Parathyroid adenoma (tissue), 2 donors: ENCODE results near the gene ACO2.

Source experiments
- H2AFZ ChIP-seq: fragments of 300-600 bp; sonication (generic); one replicate; pipeline ENCODE4 v1.7.0; 2017; ENCODE audit warnings: antibody characterized with exemption, mild to moderate bottlenecking
- H3K27ac ChIP-seq: fragments of 300-600 bp; sonication (generic); one replicate; pipeline ENCODE4 v1.7.0; 2017
- H3K27me3 ChIP-seq: fragments of 300-600 bp; sonication (generic); one replicate; pipeline ENCODE4 v1.7.0; 2017; ENCODE audit warnings: low read length; ENCODE audit not compliant: control insufficient read depth, insufficient read depth
- H3K36me3 ChIP-seq: fragments of 300-600 bp; sonication (generic); one replicate; pipeline ENCODE4 v1.7.0; 2017; ENCODE audit warnings: low read length; ENCODE audit not compliant: control insufficient read depth, insufficient read depth
- H3K4me1 ChIP-seq: fragments of 300-600 bp; sonication (generic); one replicate; pipeline ENCODE4 v1.7.0; 2017; ENCODE audit warnings: control low read depth
- H3K4me2 ChIP-seq: fragments of 300-600 bp; sonication (generic); one replicate; pipeline ENCODE4 v1.7.0; 2017; ENCODE audit warnings: low read length
- H3K4me3 ChIP-seq: fragments of 300-600 bp; sonication (generic); one replicate; pipeline ENCODE4 v1.7.0; 2017; ENCODE audit warnings: low read depth, low read length
- H3K79me2 ChIP-seq: fragments of 300-600 bp; sonication (generic); one replicate; pipeline ENCODE4 v1.7.0; 2017; ENCODE audit warnings: control low read depth
- H3K9ac ChIP-seq: fragments of 300-600 bp; sonication (generic); one replicate; pipeline ENCODE4 v1.7.0; 2017; ENCODE audit warnings: mild to moderate bottlenecking
- H3K9me3 ChIP-seq: fragments of 300-600 bp; sonication (generic); one replicate; pipeline ENCODE4 v1.7.0; 2017; ENCODE audit warnings: low read length; ENCODE audit not compliant: control insufficient read depth
- TF ChIP-seq, protein P1 (sequence below): fragments of 300-600 bp; sonication (generic); IDR thresholded peaks from one replicate; pipeline ENCODE4 v1.7.0; 2017; ENCODE audit warnings: antibody characterized with exemption, mild to moderate bottlenecking
- donor health status: primary hyperparathyroidism.

Gene ACO2

DNA sequence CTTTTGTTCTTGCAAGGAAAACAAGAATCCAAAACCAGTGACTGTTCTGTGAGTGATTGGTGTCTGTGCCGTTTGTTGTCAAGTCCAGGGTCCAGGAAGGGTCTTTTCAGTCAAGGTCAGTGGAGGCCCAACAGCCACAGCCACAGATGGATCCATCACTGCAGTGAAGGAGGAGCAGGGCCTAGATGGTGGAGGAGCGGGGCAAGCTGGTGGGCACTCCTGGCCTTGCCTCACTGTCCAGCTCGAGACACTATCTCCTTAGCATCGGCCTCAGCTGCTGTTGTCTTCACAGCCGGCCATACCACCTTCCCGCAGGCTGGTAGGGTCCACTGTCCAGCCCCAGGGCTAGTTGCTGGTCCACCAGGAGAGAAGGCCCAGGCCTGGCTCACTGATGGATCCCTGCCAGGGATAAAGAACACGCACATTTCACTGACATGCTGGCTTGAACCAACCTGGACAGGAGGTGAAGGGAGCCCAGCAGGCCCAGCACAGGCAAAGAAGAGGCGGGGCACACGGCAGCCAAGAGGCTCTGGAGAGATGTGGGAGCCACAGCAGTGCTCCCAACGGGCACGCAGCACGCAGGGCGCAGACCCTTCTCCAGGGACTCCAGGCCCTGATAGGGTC, 60.1 kb downstream of the ACO2 start:
- TF ChIP-seq, protein P1, sequence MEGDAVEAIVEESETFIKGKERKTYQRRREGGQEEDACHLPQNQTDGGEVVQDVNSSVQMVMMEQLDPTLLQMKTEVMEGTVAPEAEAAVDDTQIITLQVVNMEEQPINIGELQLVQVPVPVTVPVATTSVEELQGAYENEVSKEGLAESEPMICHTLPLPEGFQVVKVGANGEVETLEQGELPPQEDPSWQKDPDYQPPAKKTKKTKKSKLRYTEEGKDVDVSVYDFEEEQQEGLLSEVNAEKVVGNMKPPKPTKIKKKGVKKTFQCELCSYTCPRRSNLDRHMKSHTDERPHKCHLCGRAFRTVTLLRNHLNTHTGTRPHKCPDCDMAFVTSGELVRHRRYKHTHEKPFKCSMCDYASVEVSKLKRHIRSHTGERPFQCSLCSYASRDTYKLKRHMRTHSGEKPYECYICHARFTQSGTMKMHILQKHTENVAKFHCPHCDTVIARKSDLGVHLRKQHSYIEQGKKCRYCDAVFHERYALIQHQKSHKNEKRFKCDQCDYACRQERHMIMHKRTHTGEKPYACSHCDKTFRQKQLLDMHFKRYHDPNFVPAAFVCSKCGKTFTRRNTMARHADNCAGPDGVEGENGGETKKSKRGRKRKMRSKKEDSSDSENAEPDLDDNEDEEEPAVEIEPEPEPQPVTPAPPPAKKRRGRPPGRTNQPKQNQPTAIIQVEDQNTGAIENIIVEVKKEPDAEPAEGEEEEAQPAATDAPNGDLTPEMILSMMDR: no peak
- H3K4me1 ChIP-seq: peaks cover 9% of the 10 kb centered on the region
- H3K27me3 ChIP-seq: no peaks in the 10 kb centered on the region
- no peak overlapping the region for H3K4me3 ChIP-seq
- H3K79me2 ChIP-seq: no peaks in the 10 kb centered on the region
- H3K27ac ChIP-seq: no peak overlapping the region
- H3K9me3 ChIP-seq: no peaks in the 10 kb centered on the region
- H3K36me3 ChIP-seq: no peaks in the 10 kb centered on the region
- H3K9ac ChIP-seq: no peak overlapping the region
- H2AFZ ChIP-seq: no peak overlapping the region
- H3K4me2 ChIP-seq: no peak overlapping the region

DNA sequence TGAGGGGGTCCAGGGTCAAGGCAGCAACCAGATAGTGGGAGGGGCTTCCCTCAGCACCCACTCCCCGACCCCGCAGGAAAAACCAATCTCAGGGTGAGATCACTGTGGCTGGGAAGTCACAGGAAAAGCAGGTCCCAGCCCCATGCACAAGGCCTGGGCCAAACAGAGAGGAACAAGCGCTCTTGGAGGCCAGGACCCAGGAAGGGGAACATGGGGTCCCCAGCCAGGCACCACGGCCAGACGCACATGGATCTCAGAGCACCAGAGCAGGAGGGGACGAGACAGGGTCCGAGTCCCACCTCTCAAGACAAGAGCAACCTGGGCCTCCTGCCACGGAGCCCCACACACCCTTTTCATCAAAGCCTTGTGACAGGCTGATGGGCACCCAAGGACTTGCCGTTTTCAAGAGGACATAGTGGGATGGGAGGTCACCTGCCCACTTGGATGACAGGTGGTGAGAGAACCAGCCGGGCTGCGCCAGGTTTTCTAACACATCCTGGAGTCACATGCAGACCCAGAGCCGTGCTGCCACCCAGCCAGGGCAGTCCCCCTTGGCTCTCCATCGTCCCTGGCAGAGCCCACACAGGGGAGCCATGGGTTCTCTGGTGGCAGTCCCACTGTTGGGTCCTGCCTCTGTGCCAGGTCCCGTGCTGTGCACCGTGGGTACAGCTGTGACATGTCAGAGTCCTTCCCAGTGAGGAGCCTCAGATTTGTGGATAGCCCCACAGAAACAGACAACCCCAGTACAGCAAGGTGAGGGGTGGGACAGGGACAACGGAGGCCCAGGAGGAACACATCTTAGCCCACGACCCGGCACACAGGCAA, 62.2 kb downstream of the ACO2 start:
- Histone ChIP-seq H3K4me2 (no peak overlapping the region), H3K27ac (no peak overlapping the region)

DNA sequence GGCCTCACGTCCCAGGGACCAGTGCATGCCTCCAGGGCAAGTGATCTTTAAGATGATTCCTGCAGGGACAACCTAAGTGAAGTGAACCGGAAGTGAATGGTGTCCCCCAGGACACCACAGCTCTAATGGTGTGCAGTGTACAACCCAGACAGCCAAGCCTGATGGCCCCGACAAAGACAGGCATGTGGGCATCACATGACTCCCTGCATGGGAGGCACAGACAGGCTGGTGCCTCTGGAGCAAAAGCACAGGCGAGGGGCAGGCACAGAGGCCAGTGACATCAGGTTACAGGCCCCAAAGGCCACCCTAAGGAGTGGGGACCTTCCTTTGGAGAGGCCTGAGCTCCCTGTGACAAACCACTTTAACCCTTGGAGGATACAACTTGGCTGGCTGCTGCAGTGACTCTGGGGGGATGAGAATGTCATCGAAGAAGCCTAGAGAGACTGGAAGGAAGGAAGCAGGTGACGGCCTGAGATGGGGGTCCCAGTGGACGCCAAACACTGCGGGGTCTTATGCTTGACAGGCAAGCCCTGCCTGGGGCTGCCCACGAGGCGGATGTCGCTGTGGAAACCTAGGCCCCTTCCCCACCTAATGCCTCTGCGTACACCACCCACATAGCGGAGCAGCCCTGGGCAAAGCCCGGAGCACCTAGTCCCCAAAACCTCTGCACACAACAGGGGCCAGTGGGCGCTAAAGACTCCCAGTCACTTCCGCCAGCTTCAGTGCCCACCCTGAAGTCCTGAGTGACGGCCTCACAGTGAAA, 63.0 kb downstream of the ACO2 start:
- no peaks in the 10 kb centered on the region for H3K9me3 ChIP-seq
- H3K4me1 ChIP-seq: peaks cover 4% of the 10 kb centered on the region
- H3K27ac ChIP-seq: no peak overlapping the region
- no peaks in the 10 kb centered on the region for H3K36me3 ChIP-seq
- TF ChIP-seq, protein P1: no peak
- no peaks in the 10 kb centered on the region for H3K79me2 ChIP-seq
- no peaks in the 10 kb centered on the region for H3K27me3 ChIP-seq
- no peak overlapping the region for H2AFZ ChIP-seq
- no peak overlapping the region for H3K4me2 ChIP-seq
- H3K9ac ChIP-seq: no peak overlapping the region
- no peak overlapping the region for H3K4me3 ChIP-seq

More for the DNA sequence above, 62.2 kb downstream of the ACO2 start:
- H3K27me3 ChIP-seq: no peaks in the 10 kb centered on the region
- H3K9me3 ChIP-seq: no peaks in the 10 kb centered on the region
- TF ChIP-seq, protein P1: no peak
- no peaks in the 10 kb centered on the region for H3K79me2 ChIP-seq
- no peaks in the 10 kb centered on the region for H3K36me3 ChIP-seq
- peaks cover 4% of the 10 kb centered on the region for H3K4me1 ChIP-seq
- H2AFZ ChIP-seq: no peak overlapping the region
- no peak overlapping the region for H3K4me3 ChIP-seq
- H3K9ac ChIP-seq: no peak overlapping the region

DNA sequence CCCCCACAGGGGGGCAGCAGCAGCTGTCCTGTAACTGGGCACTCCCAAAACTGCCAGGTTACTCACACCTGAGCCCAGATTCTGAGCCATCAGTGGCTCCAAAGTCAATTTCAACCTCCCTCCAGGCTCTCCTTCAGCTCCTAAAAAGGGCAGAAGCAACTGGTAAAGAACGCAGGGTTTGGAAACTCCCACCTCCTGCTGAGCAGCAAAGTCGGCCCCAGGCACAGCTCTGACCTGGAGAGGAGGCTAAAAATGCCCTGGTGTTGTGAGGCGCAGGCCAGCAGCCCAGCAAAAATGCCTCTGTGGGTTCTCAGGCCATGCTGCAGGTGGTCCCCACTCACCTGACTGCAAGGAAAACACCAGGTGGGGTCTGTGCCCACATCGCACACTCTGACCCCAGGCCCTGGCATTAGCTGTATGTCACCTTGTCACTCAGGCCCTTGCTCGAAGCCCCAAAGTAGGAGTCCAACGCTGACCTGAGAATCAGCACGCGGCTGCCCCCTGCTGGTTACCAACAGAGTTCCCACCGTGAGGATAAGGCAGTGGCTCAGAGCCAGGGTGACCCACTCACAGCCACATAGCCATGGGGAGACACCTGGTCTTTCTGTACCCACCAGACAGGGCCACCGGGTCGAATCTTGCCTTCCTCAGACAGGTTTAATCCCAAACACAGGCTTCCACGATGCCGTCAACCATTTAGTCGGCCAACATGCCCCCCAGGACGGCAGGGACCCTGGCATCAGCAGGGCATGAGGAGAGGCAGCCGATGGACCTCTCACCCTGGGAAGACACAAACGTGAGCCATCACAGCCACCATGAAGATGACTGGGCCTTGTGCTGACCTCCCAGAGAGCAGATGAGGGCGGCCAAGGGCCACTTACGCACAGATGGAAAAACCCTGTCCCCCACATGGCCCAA, 64.2 kb downstream of the ACO2 start:
- no peaks in the 10 kb centered on the region for H3K27me3 ChIP-seq
- H3K4me1 ChIP-seq: peaks cover 4% of the 10 kb centered on the region
- no peaks in the 10 kb centered on the region for H3K36me3 ChIP-seq
- no peaks in the 10 kb centered on the region for H3K79me2 ChIP-seq
- H2AFZ ChIP-seq: no peak overlapping the region
- H3K9ac ChIP-seq: no peak overlapping the region
- no peaks in the 10 kb centered on the region for H3K9me3 ChIP-seq
- H3K4me3 ChIP-seq: no peak overlapping the region
- no peak overlapping the region for H3K4me2 ChIP-seq
- H3K27ac ChIP-seq: no peak overlapping the region
- TF ChIP-seq, protein P1: peak; percentile 53
